K562 (cell line): ENCODE results near the gene BBC3. TPM values are rescaled to one million over a fixed set of nuclear protein-coding genes. Genes with fewer than 3 reads are reported as not detected.
A peak's percentile ranks its signal among the peaks of the same experiment; 100 is the strongest.

Experiments
- CXXC5 ChIP-seq: fragments of 250-450 bp; sonication (Bioruptor Pico); IDR thresholded peaks from 2 replicates; pipeline ENCODE4 v1.8.0; 2022; ENCODE audit warnings: inconsistent platforms, mild to moderate bottlenecking, moderate library complexity
- E2F8 ChIP-seq: fragments of 450-650 bp; IDR thresholded peaks from 2 replicates; pipeline ENCODE4 v1.7.1; 2018; ENCODE audit warnings: mild to moderate bottlenecking, low read depth; ENCODE audit not compliant: partially characterized antibody
- HDGF ChIP-seq: fragments of 450-650 bp; IDR thresholded peaks from 2 replicates; pipeline ENCODE4 v1.6.1; 2016
- HINFP ChIP-seq: fragments of 450-650 bp; conservative IDR thresholded peaks from 2 replicates; pipeline ENCODE4 v1.6.1; 2016; ENCODE audit warnings: missing genetic modification characterization, low read depth, mild to moderate bottlenecking, control low read depth, missing compliant biosample characterization
- MNT ChIP-seq, 2 experiments: fragments of 450-650 bp; conservative IDR thresholded peaks; 2 replicates each; pipeline ENCODE4 v1.6.1; 2017; ENCODE audit warnings: mild to moderate bottlenecking in 2 of 2, moderate library complexity in 2 of 2
- RBFOX2 ChIP-seq: fragments of 200-400 bp; formaldehyde crosslinking; IDR thresholded peaks from 2 replicates; pipeline ENCODE4 v1.6.1; 2017; ENCODE audit warnings: low read depth, mild to moderate bottlenecking, low read length, moderate library complexity
- ZNF174 ChIP-seq: fragments of 250-450 bp; sonication (Bioruptor Pico); IDR thresholded peaks from 2 replicates; pipeline ENCODE4 v1.4.0; 2020; ENCODE audit warnings: mild to moderate bottlenecking
- ZNF3 ChIP-seq: fragments of 250-450 bp; sonication (Bioruptor Pico); IDR thresholded peaks from 2 replicates; pipeline ENCODE4 v1.5.0; 2021; ENCODE audit warnings: mild to moderate bottlenecking, moderate library complexity
- polyA plus RNA-seq, 8 experiments: library from polyadenylated mRNA; depleted of rRNA in 4 of 8; stranded (reverse) in 5 of 8; unstranded in 3 of 8; fragments of >200 nt; fragmentation: Nextera tagmentation in 2 of 8; fragmentation: Illumina TruSeq in 1 of 8; extraction: Ambion mirVana in 2 of 8; extraction: Trizol in 1 of 8; gene quantifications; 2 replicates each; pipeline versions ENCODE4 v1.2.1 to v1.2.3, GENCODE V29; 2011 to 2014; ENCODE audit warnings: inconsistent platforms in 1 of 8, missing spikeins in 1 of 8
- total RNA-seq, 7 experiments: library from RNA; depleted of rRNA in 6 of 7; stranded (reverse); fragments of >200 nt in 6 of 7; fragmentation: Illumina TruSeq in 2 of 7; extraction: Trizol in 2 of 7; gene quantifications; 2 replicates each; pipeline versions ENCODE4 v1.2.1 to v1.2.3, GENCODE V29; 2011 to 2021; ENCODE audit warnings: low replicate concordance in 1 of 7
- TF ChIP-seq, protein P1 (sequence below), 2 experiments: fragments of 450-650 bp in 1 of 2; sonication (generic) in 1 of 2; formaldehyde crosslinking in 1 of 2; IDR thresholded peaks; 2 replicates each; pipeline versions ENCODE4 v1.7.1 to v1.9.0; 2016 to 2022; ENCODE audit warnings: inconsistent platforms in 1 of 2, mild to moderate bottlenecking in 1 of 2, missing genetic modification reagents in 1 of 2

Gene BBC3
- total and polyA plus RNA-seq, 9 of the 15 experiments (the other 6 are each of a cell fraction or from before 2014, with no cell fraction given): 0.15 to 30.7 (median 4.8) TPM

DNA sequence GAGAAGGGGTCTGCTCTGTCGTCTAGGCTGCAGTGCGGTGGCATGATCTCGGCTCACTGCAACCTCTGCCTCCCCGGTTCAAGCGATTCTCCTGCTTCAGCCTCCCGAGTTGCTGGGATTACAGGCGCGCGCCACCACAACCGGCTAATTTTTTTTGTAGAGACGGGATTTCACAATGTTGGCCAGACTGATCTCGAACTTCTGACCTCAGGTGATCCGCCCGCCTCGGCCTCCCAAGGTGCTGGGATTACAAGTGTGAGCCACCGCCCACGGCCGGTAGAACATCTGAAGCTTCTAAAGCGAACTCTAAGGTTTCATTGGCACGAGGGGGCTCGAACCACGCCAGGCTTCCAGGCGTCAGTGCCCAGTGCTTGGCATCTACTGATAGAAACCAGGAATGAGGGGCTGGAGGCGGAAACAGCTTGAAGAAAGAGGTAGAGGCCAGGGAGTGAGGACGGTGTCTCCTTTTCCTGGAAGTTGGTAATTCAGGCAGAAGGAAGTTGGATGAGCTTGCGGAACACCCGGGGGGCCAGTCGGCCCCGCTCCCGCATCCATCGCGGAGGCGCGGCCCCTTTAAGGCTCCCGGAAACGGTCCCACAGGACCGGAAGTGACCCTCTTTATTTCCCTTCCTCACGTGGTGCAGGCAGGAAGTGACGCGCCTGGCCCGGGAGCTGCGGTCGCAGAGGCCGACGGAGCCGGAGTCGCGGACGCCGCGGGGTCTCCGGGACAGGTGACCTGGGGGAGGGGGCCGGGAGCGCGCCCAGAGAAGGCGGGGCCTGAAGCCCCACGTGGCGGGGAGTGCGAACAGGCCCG is 25.1 kb upstream of the BBC3 start, which contains the start of gene CCDC9 (continued):
- TF ChIP-seq RBFOX2: peak; percentile 90
- peak; percentile 99 for TF ChIP-seq MNT (conservative IDR thresholded peaks at IDR 0.05)
- TF ChIP-seq E2F8: peak; percentile 83
- TF ChIP-seq HINFP: peak; percentile 67
- no peak for TF ChIP-seq ZNF174 (CRISPR knock-in tag)
- no peak for TF ChIP-seq ZNF3 (CRISPR knock-in tag)
- TF ChIP-seq HDGF: 0 out of 2 replicates have a peak, but pooled peaks have one; percentile 34
- TF ChIP-seq CXXC5 (CRISPR knock-in tag): peak; percentile 73
- TF ChIP-seq, protein P1, sequence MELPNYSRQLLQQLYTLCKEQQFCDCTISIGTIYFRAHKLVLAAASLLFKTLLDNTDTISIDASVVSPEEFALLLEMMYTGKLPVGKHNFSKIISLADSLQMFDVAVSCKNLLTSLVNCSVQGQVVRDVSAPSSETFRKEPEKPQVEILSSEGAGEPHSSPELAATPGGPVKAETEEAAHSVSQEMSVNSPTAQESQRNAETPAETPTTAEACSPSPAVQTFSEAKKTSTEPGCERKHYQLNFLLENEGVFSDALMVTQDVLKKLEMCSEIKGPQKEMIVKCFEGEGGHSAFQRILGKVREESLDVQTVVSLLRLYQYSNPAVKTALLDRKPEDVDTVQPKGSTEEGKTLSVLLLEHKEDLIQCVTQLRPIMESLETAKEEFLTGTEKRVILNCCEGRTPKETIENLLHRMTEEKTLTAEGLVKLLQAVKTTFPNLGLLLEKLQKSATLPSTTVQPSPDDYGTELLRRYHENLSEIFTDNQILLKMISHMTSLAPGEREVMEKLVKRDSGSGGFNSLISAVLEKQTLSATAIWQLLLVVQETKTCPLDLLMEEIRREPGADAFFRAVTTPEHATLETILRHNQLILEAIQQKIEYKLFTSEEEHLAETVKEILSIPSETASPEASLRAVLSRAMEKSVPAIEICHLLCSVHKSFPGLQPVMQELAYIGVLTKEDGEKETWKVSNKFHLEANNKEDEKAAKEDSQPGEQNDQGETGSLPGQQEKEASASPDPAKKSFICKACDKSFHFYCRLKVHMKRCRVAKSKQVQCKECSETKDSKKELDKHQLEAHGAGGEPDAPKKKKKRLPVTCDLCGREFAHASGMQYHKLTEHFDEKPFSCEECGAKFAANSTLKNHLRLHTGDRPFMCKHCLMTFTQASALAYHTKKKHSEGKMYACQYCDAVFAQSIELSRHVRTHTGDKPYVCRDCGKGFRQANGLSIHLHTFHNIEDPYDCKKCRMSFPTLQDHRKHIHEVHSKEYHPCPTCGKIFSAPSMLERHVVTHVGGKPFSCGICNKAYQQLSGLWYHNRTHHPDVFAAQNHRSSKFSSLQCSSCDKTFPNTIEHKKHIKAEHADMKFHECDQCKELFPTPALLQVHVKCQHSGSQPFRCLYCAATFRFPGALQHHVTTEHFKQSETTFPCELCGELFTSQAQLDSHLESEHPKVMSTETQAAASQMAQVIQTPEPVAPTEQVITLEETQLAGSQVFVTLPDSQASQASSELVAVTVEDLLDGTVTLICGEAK (IDR thresholded peaks at IDR 0.05): peak; percentile 97
- TF ChIP-seq, protein P1 (CRISPR knock-in tag; IDR thresholded peaks at IDR 0.05): no peak
